ENCODE results near the gene TOM1. TPM values are rescaled to one million over a fixed set of nuclear protein-coding genes. Genes with fewer than 3 reads are reported as not detected.
A peak's percentile ranks its signal among the peaks of the same experiment; 100 is the strongest.

Gene TOM1
- total and polyA plus RNA-seq, 2 donors, result 23.2 to 41.8 TPM

DNA sequence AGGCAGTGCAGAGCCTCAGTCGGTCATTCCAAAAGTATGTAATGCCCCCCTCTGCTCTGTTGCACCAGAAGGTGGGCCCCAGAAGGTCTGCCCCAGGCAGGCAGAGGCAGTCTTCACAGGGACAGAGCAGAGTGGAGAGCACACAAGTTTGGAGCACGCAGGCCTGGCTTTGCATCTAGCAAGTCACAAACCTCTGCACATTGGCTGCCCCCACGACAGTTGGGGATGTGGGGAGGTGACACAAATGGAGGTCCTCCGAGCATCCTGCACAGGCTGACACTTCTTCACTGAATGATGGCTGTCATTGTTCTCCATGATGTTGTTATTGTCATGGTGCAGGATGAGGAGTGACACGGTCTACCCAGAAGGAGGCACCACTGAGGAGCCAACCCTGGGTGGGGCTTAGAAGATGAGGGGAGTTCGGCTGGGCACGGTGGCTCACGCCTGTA, 11.9 kb downstream of the TOM1 start:
- Histone ChIP-seq H3K27ac (ENCODE audit: low read depth in 1 of 2, low read length in 1 of 2) (no peak overlapping the region), H3K9me3 (ENCODE audit: control insufficient read depth in 2 of 2, insufficient read depth in 1 of 2, low read length in 1 of 2) (no peaks in the 10 kb centered on the region), H3K27me3 (ENCODE audit: control insufficient read depth in 2 of 2, insufficient read depth in 1 of 2, low read length in 1 of 2) (no peaks in the 10 kb centered on the region), H3K36me3 (ENCODE audit: control insufficient read depth in 2 of 2, insufficient read depth in 2 of 2, low read length in 1 of 2) (no peaks in the 10 kb centered on the region), H3K4me1 (ENCODE audit: control insufficient read depth in 2 of 2, insufficient read depth in 2 of 2, low read length in 2 of 2) (peaks cover 22 to 64% of the 10 kb centered on the region in 2 donors), H3K4me3 (ENCODE audit: low read length in 2 of 2) (no peak overlapping the region)
- no peak for DNase-seq (ENCODE audit: low read depth in 6 of 9, low spot score in 9 of 9)
- 98% methylated on average over 8 of the region's 8 CpGs for WGBS

GRCh38 chr22:35312198-35313059, 12.7 kb downstream of the TOM1 start:
- DNase-seq (ENCODE audit: low read depth in 6 of 9, low spot score in 9 of 9), result peak in 1 of 9 donors; percentile 27
- Histone ChIP-seq H3K4me3 (ENCODE audit: low read length in 2 of 2) (no peak overlapping the region), H3K27ac (ENCODE audit: low read depth in 1 of 2, low read length in 1 of 2) (no peak overlapping the region), H3K4me1 (ENCODE audit: control insufficient read depth in 2 of 2, insufficient read depth in 2 of 2, low read length in 2 of 2) (peaks cover 19 to 64% of the 10 kb centered on the region in 2 donors), H3K27me3 (ENCODE audit: control insufficient read depth in 2 of 2, insufficient read depth in 1 of 2, low read length in 1 of 2) (no peaks in the 10 kb centered on the region), H3K9me3 (ENCODE audit: control insufficient read depth in 2 of 2, insufficient read depth in 1 of 2, low read length in 1 of 2) (no peaks in the 10 kb centered on the region), H3K36me3 (ENCODE audit: control insufficient read depth in 2 of 2, insufficient read depth in 2 of 2, low read length in 1 of 2) (peaks cover 0 to under 1% of the 10 kb centered on the region in 2 donors)
- 60% methylated on average over 13 of the region's 13 CpGs for WGBS

- H3K27ac ChIP-seq (ENCODE audit: low read depth in 1 of 2, low read length in 1 of 2), result no peak overlapping the region
- H3K9me3 ChIP-seq (ENCODE audit: control insufficient read depth in 2 of 2, insufficient read depth in 1 of 2, low read length in 1 of 2), result no peaks in the 10 kb centered on the region
- WGBS, result 60% methylated on average over 14 of the region's 14 CpGs
- peaks cover 4 to 11% of the 10 kb centered on the region in 2 donors for H3K36me3 ChIP-seq (ENCODE audit: control insufficient read depth in 2 of 2, insufficient read depth in 2 of 2, low read length in 1 of 2)
- no peaks in the 10 kb centered on the region for H3K27me3 ChIP-seq (ENCODE audit: control insufficient read depth in 2 of 2, insufficient read depth in 1 of 2, low read length in 1 of 2)
- peak in 1 of 9 donors; percentile 54 for DNase-seq (ENCODE audit: low read depth in 6 of 9, low spot score in 9 of 9)
- peaks cover 11 to 56% of the 10 kb centered on the region in 2 donors for H3K4me1 ChIP-seq (ENCODE audit: control insufficient read depth in 2 of 2, insufficient read depth in 2 of 2, low read length in 2 of 2)
- no peak overlapping the region for H3K4me3 ChIP-seq (ENCODE audit: low read length in 2 of 2)
Measured at GRCh38 chr22:35313311-35314121, 13.8 kb downstream of the TOM1 start.

DNA sequence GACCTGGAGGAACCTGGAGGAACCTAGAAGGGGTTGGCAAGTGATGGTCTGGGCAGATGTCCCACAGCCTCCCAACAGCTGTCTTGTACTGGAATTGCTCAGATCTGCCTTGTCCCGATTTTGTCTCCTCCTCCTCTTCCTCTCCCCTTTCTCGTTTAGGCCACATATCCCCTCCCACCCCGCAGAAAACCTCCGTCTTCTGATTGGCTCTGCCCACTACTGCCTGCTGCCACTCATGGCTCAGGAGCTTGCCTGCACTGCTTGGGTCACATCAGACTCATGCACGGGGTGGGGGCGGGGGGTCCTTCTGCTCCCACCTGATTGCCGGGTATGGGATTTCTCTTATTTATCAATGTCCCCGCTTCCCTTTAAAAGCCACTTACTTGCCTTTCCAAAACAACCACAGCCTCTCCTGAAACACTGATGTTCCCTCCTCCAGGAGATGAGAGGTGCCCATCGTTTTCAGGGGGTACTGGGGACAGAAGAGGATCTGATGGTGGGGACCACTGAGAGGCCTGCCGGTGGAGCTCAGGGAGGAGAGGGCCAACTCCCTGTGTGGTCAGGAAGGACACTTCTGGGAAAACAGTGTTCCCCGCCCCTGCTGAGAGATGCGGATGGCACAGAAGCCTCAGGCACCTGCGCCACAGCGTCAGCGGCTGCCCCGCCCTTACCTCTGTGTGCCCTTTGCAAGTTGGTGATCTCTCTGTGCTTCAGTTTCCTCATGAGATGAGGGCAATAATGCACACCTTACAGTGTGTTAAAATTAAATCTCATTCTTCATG, 14.7 kb downstream of the TOM1 start:
- H3K36me3 ChIP-seq (ENCODE audit: control insufficient read depth in 2 of 2, insufficient read depth in 2 of 2, low read length in 1 of 2), result peaks cover 12 to 19% of the 10 kb centered on the region in 2 donors
- 84% methylated on average over 16 of the region's 16 CpGs for WGBS
- no peaks in the 10 kb centered on the region for H3K27me3 ChIP-seq (ENCODE audit: control insufficient read depth in 2 of 2, insufficient read depth in 1 of 2, low read length in 1 of 2)
- H3K4me3 ChIP-seq (ENCODE audit: low read length in 2 of 2), result no peak overlapping the region
- H3K4me1 ChIP-seq (ENCODE audit: control insufficient read depth in 2 of 2, insufficient read depth in 2 of 2, low read length in 2 of 2), result peaks cover 8 to 49% of the 10 kb centered on the region in 2 donors
- H3K27ac ChIP-seq (ENCODE audit: low read depth in 1 of 2, low read length in 1 of 2), result no peak overlapping the region
- H3K9me3 ChIP-seq (ENCODE audit: control insufficient read depth in 2 of 2, insufficient read depth in 1 of 2, low read length in 1 of 2), result no peaks in the 10 kb centered on the region
- no peak for DNase-seq (ENCODE audit: low read depth in 6 of 9, low spot score in 9 of 9)

- Histone ChIP-seq H3K27me3 (ENCODE audit: control insufficient read depth in 2 of 2, insufficient read depth in 1 of 2, low read length in 1 of 2) (no peaks in the 10 kb centered on the region), H3K36me3 (ENCODE audit: control insufficient read depth in 2 of 2, insufficient read depth in 2 of 2, low read length in 1 of 2) (peaks cover 15 to 28% of the 10 kb centered on the region in 2 donors), H3K4me3 (ENCODE audit: low read length in 2 of 2) (no peak overlapping the region), H3K27ac (ENCODE audit: low read depth in 1 of 2, low read length in 1 of 2) (no peak overlapping the region), H3K9me3 (ENCODE audit: control insufficient read depth in 2 of 2, insufficient read depth in 1 of 2, low read length in 1 of 2) (no peaks in the 10 kb centered on the region), H3K4me1 (ENCODE audit: control insufficient read depth in 2 of 2, insufficient read depth in 2 of 2, low read length in 2 of 2) (peaks cover 8 to 44% of the 10 kb centered on the region in 2 donors)
- no peak for DNase-seq (ENCODE audit: low read depth in 6 of 9, low spot score in 9 of 9)
- WGBS, result 97% methylated on average over 12 of the region's 12 CpGs
Measured at GRCh38 chr22:35315141-35315854, 15.6 kb downstream of the TOM1 start.

DNA sequence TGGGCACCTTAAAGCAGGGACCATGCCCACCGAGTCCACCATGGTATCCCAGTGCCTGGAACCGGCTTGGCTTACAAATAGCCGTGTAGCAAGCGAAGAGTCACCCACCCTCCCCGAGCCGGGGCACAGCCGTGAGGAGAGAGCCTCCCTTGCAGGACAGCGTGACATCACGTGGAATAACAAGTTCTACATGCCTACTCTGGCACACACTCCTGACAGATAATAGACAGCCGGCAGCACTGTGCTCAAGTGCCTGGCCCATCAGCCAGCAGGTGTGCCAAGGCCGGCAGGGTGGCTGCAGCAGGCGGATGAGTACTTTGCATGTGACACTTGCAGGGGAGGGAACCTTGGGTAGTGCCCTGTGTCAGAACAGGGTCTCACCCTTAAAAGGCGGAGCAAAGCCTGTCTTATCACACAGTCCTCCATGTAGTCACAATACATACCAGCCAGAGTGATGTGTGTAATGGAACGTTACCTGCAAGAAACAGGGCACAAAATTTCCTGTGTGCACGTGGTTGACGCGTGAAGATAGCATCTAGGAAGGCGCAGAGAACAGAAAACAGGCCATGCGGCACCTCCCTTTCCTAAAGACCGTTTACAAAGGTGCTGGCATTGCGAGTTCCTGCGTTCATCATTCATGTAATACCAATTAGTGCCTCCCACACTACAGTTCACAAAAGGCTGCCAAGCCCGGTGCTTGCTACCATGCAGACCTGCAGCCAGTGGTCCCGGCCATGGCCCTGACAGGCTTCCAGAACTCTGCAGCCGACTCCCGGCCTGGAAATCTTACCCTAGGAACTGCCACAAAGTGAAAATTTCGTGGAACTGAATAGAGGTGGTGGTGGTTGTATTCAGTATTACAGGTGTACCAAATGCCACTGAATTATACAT, 16.4 kb downstream of the TOM1 start:
- Histone ChIP-seq H3K4me3 (ENCODE audit: low read length in 2 of 2) (no peak overlapping the region), H3K4me1 (ENCODE audit: control insufficient read depth in 2 of 2, insufficient read depth in 2 of 2, low read length in 2 of 2) (peaks cover 8 to 37% of the 10 kb centered on the region in 2 donors), H3K27me3 (ENCODE audit: control insufficient read depth in 2 of 2, insufficient read depth in 1 of 2, low read length in 1 of 2) (no peaks in the 10 kb centered on the region), H3K36me3 (ENCODE audit: control insufficient read depth in 2 of 2, insufficient read depth in 2 of 2, low read length in 1 of 2) (peaks cover 15 to 33% of the 10 kb centered on the region in 2 donors), H3K27ac (ENCODE audit: low read depth in 1 of 2, low read length in 1 of 2) (no peak overlapping the region), H3K9me3 (ENCODE audit: control insufficient read depth in 2 of 2, insufficient read depth in 1 of 2, low read length in 1 of 2) (no peaks in the 10 kb centered on the region)
- WGBS, result 94% methylated on average over 27 of the region's 27 CpGs
- peak in 1 of 9 donors; percentile 66 for DNase-seq (ENCODE audit: low read depth in 6 of 9, low spot score in 9 of 9)

DNA sequence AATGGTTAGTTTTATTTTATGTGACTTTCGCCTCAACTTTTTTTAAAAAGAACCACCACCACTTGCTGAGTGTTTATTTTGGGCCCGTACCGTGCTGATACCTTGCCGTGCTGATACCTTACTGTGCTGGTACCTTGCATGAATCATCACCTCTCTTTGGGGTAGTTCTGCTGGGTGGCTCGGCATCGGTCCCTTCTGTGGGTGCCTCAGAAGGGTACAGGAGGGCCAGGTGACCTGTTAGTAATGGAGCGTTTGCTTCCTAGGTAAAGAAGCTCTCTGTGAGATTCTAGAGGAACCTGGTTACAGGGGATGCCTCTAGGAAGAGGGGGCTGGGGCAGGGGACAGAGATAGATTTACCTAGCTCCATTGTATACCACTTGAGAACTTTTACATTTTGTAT, 17.1 kb downstream of the TOM1 start:
- peaks cover 8 to 31% of the 10 kb centered on the region in 2 donors for H3K4me1 ChIP-seq (ENCODE audit: control insufficient read depth in 2 of 2, insufficient read depth in 2 of 2, low read length in 2 of 2)
- peaks cover 16 to 37% of the 10 kb centered on the region in 2 donors for H3K36me3 ChIP-seq (ENCODE audit: control insufficient read depth in 2 of 2, insufficient read depth in 2 of 2, low read length in 1 of 2)
- no peak overlapping the region for H3K27ac ChIP-seq (ENCODE audit: low read depth in 1 of 2, low read length in 1 of 2)
- WGBS, result 99% methylated on average over 7 of the region's 7 CpGs
- DNase-seq (ENCODE audit: low read depth in 6 of 9, low spot score in 9 of 9), result no peak
- H3K27me3 ChIP-seq (ENCODE audit: control insufficient read depth in 2 of 2, insufficient read depth in 1 of 2, low read length in 1 of 2), result no peaks in the 10 kb centered on the region
- no peak overlapping the region for H3K4me3 ChIP-seq (ENCODE audit: low read length in 2 of 2)
- no peaks in the 10 kb centered on the region for H3K9me3 ChIP-seq (ENCODE audit: control insufficient read depth in 2 of 2, insufficient read depth in 1 of 2, low read length in 1 of 2)

All from thymus (tissue), 11 donors.